ENCODE data around the gene SSTR4.

GRCh38 chr20:23002276-23002675, 32.8 kb upstream of the SSTR4 start:
- TF ChIP-seq, protein P1, sequence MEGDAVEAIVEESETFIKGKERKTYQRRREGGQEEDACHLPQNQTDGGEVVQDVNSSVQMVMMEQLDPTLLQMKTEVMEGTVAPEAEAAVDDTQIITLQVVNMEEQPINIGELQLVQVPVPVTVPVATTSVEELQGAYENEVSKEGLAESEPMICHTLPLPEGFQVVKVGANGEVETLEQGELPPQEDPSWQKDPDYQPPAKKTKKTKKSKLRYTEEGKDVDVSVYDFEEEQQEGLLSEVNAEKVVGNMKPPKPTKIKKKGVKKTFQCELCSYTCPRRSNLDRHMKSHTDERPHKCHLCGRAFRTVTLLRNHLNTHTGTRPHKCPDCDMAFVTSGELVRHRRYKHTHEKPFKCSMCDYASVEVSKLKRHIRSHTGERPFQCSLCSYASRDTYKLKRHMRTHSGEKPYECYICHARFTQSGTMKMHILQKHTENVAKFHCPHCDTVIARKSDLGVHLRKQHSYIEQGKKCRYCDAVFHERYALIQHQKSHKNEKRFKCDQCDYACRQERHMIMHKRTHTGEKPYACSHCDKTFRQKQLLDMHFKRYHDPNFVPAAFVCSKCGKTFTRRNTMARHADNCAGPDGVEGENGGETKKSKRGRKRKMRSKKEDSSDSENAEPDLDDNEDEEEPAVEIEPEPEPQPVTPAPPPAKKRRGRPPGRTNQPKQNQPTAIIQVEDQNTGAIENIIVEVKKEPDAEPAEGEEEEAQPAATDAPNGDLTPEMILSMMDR (IDR thresholded peaks at IDR 0.05; ENCODE audit: extremely low read depth in 1 of 2, insufficient read depth in 1 of 2, low read depth in 1 of 2, low read length in 2 of 2) = no peak
- TF ChIP-seq EZH2 (IDR thresholded peaks at IDR 0.05; ENCODE audit: borderline replicate concordance, low read depth, low read length, severe bottlenecking) (no peak), GATA2 (IDR thresholded peaks at IDR 0.05; ENCODE audit: insufficient read depth, insufficient read length, low read depth, low read length) (no peak)
- TF ChIP-seq, protein P2, sequence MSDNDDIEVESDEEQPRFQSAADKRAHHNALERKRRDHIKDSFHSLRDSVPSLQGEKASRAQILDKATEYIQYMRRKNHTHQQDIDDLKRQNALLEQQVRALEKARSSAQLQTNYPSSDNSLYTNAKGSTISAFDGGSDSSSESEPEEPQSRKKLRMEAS (IDR thresholded peaks at IDR 0.05; ENCODE audit: insufficient read depth, insufficient read length) = no peak
